GM10248 (cell line): ENCODE data around the gene GPS2.
A peak's percentile ranks its signal among the peaks of the same experiment; 100 is the strongest.

Experiments used
- CTCF ChIA-PET: fragments of 300-600 bp; sonication (Branson Sonifier 250); formaldehyde crosslinking; extraction: SDS; loops from one replicate; lab custom pipeline; 2021; ENCODE audit warnings: antibody characterized with exemption; lab: Yijun Ruan, JAX
- POLR2A ChIA-PET: fragments of 350-650 bp; sonication (Branson Sonifier 250); formaldehyde crosslinking; extraction: SDS; loops from one replicate; lab custom pipeline; 2020; ENCODE audit warnings: antibody characterized with exemption; lab: Yijun Ruan, JAX
- DNase-seq: peaks from one replicate; pipeline ENCODE4 v3.0.0; 2012; ENCODE audit errors: extremely low spot score
- CTCF ChIP-seq: IDR thresholded peaks from 2 replicates; pipeline ENCODE4 v1.5.1; 2012; ENCODE audit warnings: mild to moderate bottlenecking, low read depth; ENCODE audit errors: extremely low read depth, missing control alignments, control extremely low read depth

GPS2 gene

DNA sequence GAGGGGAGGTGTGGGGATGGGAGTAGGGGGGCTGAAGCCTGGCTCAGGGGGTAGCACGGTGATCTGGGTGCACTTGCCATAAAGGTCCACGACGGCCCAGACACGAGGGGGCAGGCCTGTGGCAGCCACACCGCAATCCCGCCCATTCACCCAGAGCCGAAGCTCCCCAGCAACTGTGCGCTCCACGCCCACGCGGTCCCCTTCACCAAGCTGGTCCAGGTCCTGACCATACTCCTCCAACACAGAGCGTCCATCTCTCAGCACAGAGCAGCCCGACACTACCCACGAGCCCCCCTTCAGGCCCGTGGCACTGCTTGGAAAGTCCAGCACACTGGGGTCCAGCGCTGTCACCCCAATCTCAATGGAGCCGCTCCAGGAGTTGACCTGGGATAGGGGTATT is 12.3 kb upstream of the GPS2 start:
- CTCF ChIA-PET: interaction anchor here (1.1 to 2.4 kb wide), 5 partner anchors 9 to 233 kb away, joined by 3 to 16 read pairs (median 4); partner anchors contain the start of gene ACAP1
- DNase-seq: no peak
- POLR2A ChIA-PET: no interaction called here
- TF ChIP-seq CTCF: no peak

GRCh38 chr17:7327056-7327455 is 11.9 kb upstream of the GPS2 start:
- POLR2A ChIA-PET: no interaction called here
- DNase-seq: no peak
- CTCF ChIA-PET: interaction anchor here (1.0 to 2.4 kb wide), 8 partner anchors 9 to 233 kb away, joined by 3 to 16 read pairs (median 4); partner anchors contain the start of gene ACAP1
- no peak for TF ChIP-seq CTCF

DNA sequence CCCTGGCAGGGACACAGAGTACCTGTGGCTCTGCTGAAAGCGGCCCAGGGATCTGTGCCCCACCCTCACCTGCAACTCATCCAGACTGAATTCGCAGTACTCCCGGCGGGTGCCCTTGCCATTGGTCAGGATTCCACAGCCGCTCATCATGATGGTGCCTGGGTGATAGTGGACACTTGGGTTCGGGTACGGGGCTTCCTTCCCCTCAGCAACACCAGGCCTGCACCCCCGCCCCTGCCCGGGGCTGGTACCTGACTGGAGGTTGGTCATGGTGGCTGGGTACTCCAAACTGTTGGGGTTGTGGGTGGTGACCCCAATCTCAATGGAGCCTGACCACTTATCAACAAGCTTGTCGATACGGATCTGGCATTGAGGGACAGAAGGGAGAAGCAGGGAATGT is 11.0 kb upstream of the GPS2 start:
- no peak for DNase-seq
- POLR2A ChIA-PET: no interaction called here
- no peak for TF ChIP-seq CTCF
- CTCF ChIA-PET: interaction anchor here (1.0 to 3.6 kb wide), 9 partner anchors 10 to 234 kb away, joined by 3 to 32 read pairs (median 4); partner anchors contain the start of genes ACAP1 and GPS2

- no peak for TF ChIP-seq CTCF
- CTCF ChIA-PET: interaction anchor here (0.6 to 3.6 kb wide), 13 partner anchors 10 to 236 kb away, joined by 3 to 32 read pairs (median 5); partner anchors contain the start of genes ACAP1, GABARAP, GPS2 and TMEM95
- no peak for DNase-seq
- POLR2A ChIA-PET: no interaction called here
Measured at GRCh38 chr17:7325031-7325528, 9.9 kb upstream of the GPS2 start.

- TF ChIP-seq CTCF: no peak
- DNase-seq: no peak
- POLR2A ChIA-PET: no interaction called here
- CTCF ChIA-PET: interaction anchor here (0.6 to 3.6 kb wide), 13 partner anchors 10 to 236 kb away, joined by 3 to 32 read pairs (median 5); partner anchors contain the start of genes ACAP1, GABARAP, GPS2 and TMEM95
Measured at GRCh38 chr17:7324438-7324779, 9.2 kb upstream of the GPS2 start.

DNA sequence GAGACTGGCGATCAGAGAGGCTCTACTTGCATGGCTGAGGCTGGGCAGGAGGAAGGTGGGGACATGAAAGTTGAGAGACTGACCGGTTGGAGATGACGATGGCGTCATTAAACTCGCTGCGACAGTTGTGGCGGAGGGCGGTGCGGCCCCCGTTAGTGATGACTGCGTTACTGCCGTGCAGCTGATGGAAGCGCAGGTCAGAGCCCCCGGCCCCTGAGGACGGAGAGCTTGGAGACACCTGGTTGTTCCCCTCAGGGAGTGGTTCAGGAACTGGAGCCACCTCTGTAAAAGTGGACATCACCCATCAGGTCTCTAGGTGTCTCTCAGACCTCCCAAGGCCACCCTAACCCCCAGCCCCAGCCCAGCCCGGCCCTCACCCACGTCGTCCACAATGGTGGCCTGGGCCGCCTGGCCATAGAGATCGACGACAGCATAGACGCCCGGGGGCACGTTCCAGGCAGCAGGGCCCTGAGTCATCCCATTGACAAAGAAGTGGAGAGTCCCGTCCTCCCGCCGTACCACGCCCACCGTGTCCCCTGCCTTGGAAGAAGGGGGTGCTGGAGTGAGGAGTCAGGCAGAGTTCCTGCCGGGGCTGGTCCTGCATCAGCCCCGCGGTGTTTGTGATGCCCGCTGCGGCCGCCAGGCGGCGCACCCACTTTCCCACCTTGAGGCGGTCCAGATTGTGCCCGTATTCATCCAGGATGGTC is 8.7 kb upstream of the GPS2 start:
- CTCF ChIA-PET: interaction anchor here (0.7 to 3.6 kb wide), 9 partner anchors 9 to 237 kb away, joined by 3 to 32 read pairs (median 8); partner anchors contain the start of genes ACAP1, GPS2 and TMEM95
- POLR2A ChIA-PET: no interaction called here
- peak; percentile 80 for TF ChIP-seq CTCF
- DNase-seq: peak; percentile 78
